HG03025 (cell line): ENCODE data around the gene KDM2A.
"Not testable (repeated sequence)": the region's sequence is repeated elsewhere in the genome, so short reads cannot be mapped to it uniquely, and the experiment has no call there.

Experiments used
- ATAC-seq: cut with Tn5 transposase; IDR thresholded peaks from one replicate; pipeline ENCODE4 v1.9.1; 2021; ENCODE audit warnings: mild to moderate bottlenecking, moderate library complexity; ENCODE audit not compliant: unreplicated experiment, low FRiP score

The KDM2A gene

DNA sequence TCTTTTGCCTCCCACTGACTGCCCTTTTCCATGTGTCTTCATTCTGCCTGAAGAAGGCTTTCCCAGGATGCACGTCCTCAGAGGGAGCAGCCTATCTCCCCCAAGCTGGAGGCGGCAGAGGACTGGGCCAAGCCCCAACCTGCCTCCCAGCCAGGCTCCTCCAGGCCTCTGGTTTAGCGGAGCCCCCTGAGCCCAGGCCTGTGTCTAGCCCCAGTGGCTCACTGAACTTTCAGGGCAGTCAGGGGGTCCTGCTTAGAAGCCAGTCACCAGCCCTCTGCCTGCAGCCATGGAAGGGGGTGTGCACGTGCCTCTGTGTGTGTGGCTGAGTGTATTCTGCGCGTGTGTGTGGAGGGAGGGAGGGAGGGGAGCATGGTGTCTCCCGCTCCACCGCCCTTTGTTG lies 136.8 kb downstream of the KDM2A start:
- no peak for ATAC-seq

DNA sequence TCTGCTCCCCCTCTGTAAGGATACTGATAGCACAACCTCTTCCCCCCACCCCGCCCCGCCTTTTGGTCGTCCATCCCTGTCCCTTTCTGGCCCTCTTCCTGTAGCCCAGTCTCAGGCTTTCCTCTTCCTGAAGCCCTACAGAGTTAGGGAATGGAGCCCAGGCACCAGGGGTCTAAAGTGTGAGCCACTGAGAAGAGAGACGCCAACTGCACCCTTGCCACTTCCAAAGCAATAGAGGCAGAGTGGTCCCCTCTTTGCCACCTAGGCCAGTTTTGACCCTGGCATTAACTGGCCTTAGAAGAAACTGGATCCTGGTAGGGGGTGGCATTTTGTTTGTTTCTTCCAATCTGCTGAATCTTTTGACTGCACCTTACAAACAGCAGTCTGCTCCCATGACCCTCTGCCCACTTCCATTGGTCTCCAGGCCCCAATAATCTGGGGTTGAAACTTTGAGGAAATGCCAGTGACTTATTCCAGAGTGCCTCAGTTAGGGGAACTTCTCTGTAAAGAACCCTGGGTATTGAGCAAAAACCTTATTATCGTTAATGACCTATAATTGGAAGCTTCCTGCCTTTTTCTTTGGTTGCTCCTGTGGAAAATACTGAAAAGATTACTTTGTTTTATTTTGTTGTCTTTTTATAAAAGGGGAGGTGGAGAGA lies 137.5 kb downstream of the KDM2A start:
- ATAC-seq = no peak

DNA sequence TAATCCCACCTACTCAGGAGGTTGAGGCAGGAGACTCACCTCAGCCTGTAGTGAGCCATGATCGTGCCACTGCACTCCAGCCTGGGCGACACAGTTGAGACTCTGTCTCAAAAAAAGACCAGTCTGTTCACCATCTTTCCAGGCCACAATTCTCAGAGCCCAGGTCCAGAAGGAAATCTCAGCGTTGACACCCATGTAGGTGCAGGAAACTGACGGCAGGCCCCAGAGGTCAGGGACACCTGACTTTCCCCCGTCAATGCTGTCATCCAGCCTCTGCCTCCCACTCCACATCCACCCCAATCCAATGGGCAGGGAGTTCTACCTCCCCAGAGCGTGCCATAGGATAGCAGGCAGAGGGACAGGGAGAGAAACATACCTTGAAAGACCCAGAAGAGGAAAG lies 141.3 kb downstream of the KDM2A start:
- no peak for ATAC-seq

DNA sequence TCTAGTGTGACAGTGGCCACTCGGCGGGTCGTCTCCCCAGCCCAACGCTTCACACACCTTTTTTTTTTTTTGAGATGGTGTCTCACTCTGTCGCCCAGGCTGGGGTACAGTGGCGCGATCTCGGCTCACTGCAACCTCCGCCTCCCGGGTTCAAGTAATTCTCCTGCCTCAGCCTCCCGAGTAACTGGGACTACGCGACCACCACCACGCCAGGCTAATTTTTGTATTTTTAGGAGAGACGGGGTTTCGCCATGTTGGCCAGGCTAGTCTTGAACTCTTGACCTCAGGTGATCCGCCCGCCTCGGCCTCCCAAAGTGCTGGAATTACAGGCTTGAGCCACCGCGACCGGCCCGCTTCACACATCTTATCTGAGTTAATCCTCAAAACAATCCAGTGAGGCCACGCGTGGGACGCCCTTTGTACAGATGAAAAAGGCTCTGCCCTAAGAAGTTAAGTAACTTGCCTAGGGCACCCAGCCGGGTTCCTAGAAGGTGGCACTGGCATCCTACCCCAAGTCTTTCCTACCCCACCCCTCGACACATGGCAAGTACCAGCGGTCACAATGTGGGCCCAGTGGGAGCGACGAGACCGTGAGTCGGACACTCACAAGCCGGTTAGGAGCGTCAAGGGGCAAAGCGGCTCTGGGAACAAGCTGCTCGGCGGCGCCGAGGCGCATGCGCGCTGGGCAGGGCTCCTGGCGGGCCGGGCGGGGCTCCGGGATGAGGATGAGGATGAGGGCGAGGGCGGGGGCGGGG lies 142.0 kb downstream of the KDM2A start:
- not testable (repeated sequence) for ATAC-seq

DNA sequence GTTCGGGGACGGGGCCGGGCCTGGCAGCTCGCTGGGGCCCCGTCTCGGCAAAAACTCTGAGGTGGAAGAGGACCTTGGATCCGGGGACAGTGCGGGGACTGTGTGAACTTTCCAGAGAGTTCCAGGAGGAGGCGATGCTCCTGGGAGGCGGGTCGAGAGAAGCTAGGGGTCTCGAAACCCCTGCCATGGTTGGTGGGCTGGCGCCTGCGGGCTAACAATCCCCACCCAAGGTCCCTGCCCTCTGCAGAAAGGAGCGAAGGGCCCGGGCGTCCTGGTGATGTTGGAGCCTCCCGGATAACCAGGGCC lies 142.5 kb downstream of the KDM2A start:
- no peak for ATAC-seq

DNA sequence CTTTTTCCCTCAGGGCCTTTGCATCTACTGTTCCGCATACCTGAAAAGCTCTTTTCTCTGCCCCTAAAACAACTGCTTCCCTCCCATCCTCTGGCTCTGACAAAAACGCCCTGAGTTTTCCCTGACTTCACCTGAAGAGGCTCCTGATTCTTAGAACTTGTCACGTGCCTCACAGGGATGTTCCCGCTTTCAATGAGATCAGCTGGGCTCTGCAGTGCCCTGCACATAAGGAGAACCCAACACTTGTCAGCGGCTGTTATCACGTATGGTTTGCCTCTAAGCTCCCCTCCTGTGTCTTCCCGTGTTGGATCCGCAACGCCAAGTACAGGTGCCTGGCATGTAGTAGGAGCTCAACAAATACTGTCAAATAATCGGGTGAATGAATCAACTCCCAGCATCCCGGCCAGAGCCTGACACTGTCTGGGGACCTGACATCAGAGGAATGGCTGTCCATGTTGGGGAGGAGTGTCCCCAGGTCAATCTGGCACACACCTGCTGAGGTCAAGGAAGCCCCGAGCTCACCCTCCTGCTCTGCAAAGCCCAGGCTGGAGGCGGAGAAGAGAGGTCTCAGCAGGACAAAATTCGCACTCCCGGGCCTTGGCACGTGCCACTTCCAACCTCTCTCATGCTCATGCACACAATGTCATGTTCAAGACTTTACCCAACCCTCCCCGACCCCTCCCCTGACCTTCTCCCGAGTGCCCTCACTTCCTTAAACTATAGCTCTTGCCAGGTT lies 143.1 kb downstream of the KDM2A start:
- no peak for ATAC-seq

DNA sequence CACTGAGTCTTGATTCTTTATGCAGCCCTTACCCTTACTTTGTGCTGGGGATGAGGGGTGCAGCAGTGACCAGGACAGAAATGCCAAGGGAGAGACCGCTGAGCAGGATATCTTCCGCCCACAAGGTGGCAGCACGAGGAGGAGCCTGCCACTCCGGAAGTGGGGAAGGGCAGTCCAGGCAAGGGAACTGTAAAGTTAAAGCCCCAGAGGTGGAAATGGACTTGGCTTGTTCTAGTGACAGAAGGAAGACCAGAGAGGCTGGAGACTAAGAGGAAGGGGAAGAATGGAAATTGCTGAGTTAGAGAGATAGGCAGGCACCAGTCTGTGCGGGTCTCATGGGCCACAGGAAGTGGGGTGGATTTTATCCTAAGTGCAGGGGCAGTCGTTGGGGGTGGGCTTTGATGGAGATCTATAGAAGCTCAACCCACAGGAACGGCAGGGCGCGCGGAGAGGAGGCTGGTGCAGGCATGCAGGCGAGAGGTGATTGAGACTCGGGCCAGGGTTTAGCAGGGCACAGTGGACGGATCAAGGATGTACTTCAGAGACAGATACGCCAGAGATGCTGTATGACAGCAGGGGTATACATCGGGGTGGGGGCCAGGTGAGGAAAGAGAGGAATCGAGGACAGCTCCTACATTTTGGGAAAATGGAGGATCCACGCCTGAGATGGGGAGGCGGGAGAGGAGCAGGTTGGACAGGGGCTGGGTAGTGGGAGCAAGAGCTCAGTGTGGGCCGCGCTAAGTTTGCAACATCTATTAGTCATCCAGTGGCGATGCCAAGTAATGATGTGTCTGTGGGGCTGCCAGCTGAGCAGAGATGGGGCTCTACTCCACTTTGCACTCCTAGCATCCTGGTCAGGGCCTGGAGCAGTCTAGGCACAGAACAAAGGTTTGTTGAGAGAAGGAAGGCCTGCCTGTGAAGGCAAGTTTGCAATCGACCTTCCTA lies 143.9 kb downstream of the KDM2A start:
- no peak for ATAC-seq

DNA sequence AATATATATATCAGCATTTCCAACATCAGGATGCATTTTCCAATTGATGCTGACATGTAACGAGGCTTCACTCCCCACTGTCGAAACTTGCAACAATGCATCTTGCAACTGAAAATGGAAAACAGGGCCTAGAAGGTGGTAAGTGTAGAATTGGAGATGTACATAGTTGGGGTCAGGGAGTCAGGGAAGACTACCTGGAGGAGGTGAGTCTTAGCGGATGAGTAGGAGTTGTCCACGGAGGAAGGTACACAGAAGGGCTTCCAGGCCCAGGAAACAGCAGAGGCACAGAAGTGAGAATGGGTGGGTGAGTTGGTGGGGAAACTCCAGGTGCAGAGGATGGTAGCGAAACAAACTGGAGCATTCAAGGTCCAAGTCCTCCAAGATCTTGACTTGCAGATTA lies 145.2 kb downstream of the KDM2A start:
- ATAC-seq = no peak

DNA sequence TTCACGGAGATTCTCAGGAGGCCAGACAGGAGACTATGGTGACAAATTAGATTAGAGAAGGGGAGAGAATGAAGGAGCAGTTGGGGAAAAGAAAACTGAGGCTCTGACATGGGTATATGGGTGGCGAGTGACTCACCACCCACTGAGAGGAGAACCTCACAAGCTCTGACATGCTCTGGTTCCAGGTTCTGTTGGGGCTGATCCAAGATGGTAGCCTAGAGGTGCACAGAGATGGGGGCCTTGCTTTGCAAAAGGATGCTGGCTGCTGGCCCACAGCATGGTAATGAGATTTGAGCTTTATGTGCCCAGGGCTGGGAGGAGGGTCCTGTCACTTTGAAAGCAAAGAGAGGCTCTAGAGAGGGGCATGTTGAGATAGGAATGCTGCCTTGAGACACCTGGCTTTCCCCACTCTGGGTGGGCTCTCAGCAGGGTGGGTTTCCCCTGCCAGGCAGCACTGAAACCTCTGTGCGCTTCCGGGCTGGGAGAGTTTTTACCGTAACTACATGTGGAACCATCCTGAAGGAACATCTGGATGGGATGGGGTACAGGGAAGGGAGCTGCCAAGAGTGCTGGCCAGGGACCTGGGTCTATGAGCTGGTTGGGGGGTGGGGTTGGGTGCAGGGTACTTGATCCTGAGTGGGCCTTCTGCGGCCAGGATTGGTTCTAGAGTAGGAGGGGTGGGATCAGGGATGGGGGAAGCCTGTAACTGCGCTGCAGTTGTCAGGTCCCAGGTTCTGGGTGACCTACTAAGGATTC lies 146.0 kb downstream of the KDM2A start:
- no peak for ATAC-seq

DNA sequence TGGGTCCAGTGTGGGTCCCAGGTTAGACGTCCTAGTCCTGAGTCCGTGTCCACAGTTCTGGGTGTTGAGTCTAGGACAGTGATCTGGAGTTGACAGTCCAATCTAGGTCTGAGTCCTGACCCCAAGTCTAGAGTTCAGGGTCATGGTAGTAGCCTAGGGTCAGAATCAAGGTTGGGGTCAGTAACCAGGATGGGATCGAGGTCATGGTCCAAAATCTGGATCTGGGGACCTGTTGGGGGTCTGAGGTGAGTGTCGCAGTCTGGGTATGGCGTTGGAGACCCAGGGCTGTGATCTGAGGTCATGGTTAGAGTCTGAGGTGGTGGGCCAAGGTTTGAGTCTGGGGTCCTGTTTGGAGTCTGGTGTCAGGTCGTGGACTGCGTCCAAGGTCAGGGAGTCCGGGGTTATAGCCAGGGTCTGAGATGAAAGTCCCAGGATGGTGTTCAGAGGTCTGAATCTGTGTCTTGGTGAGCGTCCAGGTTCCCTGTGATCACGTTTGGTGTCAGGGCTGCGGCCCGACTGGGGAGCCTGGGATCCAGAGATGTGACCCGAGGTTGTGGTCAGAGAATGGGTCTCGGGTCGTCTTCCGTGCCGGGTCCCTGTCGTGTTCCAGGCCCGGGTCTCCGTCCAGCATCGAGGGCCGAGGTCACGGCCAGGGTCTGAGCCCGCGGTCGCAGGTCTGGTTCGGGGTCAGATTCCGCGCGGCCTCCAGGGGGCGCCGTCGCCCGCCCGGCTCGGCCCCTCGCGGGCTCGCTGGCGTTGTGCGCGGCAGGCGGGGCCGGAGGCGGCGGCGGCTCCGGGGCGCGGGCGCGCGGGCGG lies 146.8 kb downstream of the KDM2A start:
- no peak for ATAC-seq

DNA sequence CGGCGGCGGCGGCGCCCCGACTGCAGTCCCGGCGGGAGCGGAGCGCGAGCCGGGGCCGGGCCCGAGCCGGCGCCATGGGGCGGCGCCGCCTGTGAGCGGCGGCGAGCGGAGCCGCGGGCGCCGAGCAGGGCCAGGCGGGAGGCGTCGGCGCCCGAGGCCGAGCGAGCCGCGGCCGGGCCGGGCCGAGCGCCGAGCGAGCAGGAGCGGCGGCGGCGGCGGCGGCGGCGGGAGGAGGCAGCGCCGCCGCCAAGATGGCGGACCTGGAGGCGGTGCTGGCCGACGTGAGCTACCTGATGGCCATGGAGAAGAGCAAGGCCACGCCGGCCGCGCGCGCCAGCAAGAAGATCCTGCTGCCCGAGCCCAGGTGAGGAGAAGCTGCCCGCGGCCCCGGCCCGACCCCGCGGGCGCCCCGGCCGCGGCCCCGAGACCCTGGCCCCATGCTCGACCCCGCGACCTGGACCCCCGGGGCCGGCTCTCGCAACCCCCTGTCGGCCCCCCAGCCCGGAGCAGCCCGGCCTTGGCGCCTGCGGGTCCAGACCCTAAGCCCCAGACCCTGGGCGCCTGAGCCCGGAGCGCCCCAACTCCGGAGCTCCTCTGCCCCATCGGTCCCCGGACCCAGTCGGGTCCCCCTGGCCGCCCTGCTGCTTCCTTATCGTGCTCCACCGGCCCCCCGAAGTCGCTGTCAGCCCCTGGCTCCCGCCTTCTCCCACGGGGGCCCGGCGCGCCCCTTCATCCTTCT lies 147.6 kb downstream of the KDM2A start, which contains the start of gene GRK2:
Gene GRK2, plus strand, starts transcription at position 25 of the 739 bp plus-strand sequence. Its CDS starts 227 bp downstream, at position 252.
- ATAC-seq = no peak

DNA sequence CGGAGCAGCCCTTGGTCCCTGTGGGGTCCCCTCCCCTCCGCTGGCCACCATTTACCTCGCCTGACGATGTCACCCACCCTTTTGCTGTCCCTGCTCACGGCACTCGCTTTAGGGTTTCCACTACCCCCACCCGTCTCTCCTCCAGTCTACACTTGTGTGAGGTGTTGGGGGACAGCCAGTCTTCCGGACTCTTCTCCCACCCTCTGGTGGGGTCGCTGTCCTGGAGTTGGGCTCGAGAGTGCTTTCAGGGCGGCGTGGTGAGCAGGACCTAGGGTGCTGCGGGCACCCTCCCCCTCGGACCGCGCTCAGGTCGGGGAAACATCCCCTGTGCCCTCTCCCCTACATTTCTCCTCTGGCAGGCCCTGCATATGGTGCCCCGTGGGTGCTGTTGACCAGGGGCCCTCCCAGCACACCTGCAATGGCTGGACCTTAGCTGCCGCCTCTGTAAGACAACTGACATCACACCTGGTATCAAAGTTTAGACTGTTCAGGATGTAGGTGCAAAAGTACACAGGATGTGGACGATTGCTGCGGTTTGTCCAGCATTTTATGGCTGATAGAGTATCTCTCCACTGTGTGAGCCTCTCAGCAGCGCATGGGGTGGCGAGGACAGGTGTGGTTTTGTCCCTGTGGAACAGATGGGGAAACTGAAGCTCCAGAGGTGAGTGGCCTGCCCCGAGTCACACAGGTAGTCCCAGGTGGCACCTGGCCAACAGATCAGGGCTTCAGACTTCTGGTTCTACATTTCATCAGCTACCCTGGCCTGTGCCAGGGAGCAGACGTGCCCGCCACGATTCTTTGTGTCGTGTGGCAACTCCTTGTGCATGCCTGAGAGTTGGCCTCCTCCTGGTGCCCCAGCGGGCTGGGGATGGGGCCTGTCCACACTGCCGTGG lies 148.4 kb downstream of the KDM2A start:
- ATAC-seq = no peak

DNA sequence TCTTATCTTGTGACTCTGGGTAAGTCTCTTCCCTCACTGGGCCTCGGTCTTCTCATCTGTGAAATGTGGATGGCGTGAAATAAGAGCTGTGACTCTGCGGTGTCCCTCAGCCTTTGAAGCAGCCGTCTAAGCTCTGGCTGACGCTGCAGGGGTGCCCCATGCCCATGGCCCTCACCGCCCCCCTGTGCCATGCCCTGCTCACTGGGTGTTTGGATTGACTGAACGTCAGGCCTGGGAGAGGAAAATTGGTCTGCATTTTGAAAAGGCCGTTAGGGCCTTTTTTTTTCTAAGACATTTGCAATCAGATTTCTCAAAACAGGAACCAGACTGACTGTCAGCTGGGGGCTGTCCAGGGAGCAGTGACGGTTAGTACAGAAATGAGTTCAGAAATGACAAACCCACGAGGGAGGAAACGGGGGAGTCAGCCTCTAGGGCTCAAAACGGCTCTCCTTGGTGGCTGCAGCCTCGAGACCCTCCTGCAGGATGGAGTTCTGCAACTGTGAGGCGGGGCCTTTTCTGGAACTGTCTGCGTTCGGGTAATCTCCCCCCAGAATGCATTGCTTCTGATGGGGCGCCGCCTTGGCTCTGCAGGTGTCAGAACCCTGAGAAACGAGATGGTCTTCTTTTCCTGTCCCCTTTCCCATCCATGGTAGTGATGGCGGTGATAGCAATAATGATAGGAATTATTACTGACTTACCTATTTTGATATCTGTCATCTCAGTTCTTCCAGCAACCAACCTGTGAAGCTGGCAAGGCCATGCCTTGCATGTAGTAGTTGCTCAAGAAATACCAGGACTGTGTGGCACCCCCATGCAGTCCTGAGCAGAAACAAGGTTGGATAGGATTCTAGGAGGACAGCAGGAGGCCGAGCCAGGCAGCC lies 149.3 kb downstream of the KDM2A start:
- ATAC-seq = no peak

DNA sequence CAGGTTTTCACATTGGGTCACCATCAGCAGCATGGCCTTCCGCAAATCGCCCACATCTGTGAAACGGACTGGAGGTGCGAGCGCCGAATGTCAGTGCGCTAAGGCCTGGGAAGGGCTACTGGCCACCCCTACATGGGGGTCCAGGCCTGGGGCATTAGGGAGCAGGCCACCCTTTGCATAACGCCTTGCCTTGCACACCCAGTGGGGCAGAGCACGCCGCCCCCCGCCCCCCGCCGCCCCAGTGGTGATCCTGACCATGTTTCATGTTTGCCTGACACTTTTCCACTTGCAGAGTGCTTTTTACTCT lies 149.9 kb downstream of the KDM2A start:
- ATAC-seq = no peak

DNA sequence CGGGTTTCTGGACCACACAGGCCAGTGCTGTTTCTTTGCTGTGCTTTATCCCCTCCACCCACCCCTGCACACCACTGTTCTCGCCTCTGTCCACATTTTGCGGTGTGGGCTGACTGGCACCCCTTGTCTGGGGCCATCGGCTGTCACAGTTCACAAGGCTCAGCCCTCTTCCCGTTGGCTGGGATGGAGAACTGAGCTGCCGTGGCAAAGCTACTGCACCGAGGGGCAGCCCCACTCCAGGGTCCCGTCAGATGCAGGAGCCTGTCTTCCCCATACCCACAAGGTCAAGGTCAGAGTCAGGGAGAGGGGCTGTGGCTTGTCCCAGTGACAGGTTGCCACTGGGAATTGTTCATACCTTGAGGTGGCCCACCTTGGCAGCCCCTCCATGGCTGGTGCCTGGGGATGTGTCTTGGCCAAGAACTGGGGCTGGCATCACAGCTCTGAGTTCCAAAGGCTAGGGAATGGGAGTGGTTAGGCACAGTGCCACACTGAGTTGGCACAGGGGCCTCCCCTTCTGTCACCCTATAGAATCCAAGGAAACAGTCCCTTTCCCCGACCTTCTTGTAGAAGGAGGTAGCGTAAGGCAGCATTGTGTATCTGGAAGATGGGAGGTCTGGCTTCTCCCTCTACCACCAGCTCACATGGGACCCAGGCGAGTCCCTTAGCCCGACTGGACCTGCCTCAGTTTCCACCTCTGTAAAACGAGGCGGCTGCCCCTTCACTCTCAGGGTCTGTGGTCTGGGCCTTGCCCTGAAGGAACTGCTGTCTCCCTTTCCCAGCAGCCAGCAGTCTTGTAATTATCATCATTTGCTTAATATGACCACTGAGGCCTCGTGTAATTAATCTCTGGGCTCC lies 150.6 kb downstream of the KDM2A start:
- no peak for ATAC-seq
